ENCODE measurements around the gene FAM107B.

DNA sequence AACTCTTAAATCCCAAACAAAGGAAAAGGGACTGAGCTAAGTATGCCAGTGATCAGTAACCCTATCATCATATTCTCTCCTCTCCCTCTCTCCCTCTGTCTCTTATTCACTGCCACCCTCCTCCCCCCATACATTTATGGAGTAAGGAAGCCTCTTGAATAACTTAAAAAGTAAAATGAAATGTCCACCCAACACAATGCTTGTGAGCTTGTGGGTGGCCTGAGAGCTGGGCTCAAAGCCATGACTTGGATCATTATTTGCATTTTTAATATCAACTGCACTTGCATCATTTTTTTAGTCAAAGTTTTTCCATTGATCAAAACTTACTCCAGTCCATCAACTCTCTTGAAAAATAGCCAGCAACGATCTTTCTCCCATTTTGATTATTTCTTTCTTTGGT, 46.8 kb downstream of the FAM107B start:
- TF ChIP-seq CTCF (conservative IDR thresholded peaks at IDR 0.05; ENCODE audit: low read depth, low read length) (no peak), EZH2 (IDR thresholded peaks at IDR 0.05; ENCODE audit: borderline replicate concordance, low read depth, low read length, poor library complexity, severe bottlenecking) (no peak)
